H1 (cell line): ENCODE results near the gene OR52A5. TPM values are rescaled to one million over a fixed set of nuclear protein-coding genes. Genes with fewer than 3 reads are reported as not detected.

ENCODE experiments used
- CTCF ChIA-PET: fragments of 300-600 bp; sonication (Branson Sonifier 250); formaldehyde crosslinking; loops from one replicate; lab custom pipeline; 2021; ENCODE audit not compliant: partially characterized antibody; lab: Charles Lee
- POLR2A ChIA-PET: fragments of 300-600 bp; sonication (Branson Sonifier 250); formaldehyde crosslinking; loops from one replicate; lab custom pipeline; 2021; ENCODE audit warnings: inconsistent platforms; ENCODE audit not compliant: partially characterized antibody; lab: Charles Lee
- DNase-seq, 2 experiments: peaks; one replicate each; pipeline versions ENCODE4 v3.0.0 to v3.0.0-alpha.2; 2010 to 2022; ENCODE audit warnings: low spot score in 2 of 2, low read depth in 1 of 2, mixed read lengths in 1 of 2
- FAIRE-seq: peaks from 2 replicates; lab custom pipeline; 2011; peaks lifted over from hg19 to GRCh38; lab: Jason Lieb, UNC
- H2AFZ ChIP-seq: 2 replicates; pipeline ENCODE4 v1.8.1; 2012; ENCODE audit warnings: low read length, inconsistent platforms
- H2AK5ac ChIP-seq: 2 replicates; pipeline ENCODE4 v1.6.1; 2013; ENCODE audit warnings: low read depth, low read length
- H2BK120ac ChIP-seq: replicated peaks from 2 replicates; pipeline ENCODE3; 2013; ENCODE audit warnings: low read depth, low read length, inconsistent platforms
- H2BK12ac ChIP-seq: 2 replicates; pipeline ENCODE4 v1.6.1; 2013; ENCODE audit warnings: low read depth, low read length
- H2BK15ac ChIP-seq: 2 replicates; pipeline ENCODE4 v1.6.1; 2013; ENCODE audit warnings: low read length
- H2BK20ac ChIP-seq: 2 replicates; pipeline ENCODE4 v1.6.1; 2013; ENCODE audit warnings: low read length
- H2BK5ac ChIP-seq: 2 replicates; pipeline ENCODE4 v1.6.1; 2013; ENCODE audit warnings: low read depth, low read length
- H3K14ac ChIP-seq: 2 replicates; pipeline ENCODE4 v1.6.1; 2013; ENCODE audit warnings: inconsistent platforms; ENCODE audit not compliant: insufficient read length
- H3K18ac ChIP-seq: 2 replicates; pipeline ENCODE4 v1.6.1; 2013; ENCODE audit warnings: low read length; ENCODE audit errors: extremely low read depth
- H3K23ac ChIP-seq: 2 replicates; pipeline ENCODE4 v1.6.1; 2013; ENCODE audit warnings: inconsistent platforms; ENCODE audit not compliant: insufficient read length
- H3K23me2 ChIP-seq: 2 replicates; pipeline ENCODE4 v1.6.1; 2013; ENCODE audit warnings: low read depth, low read length
- H3K27ac ChIP-seq: 2 replicates; pipeline ENCODE4 v1.6.1; 2011; ENCODE audit warnings: low read depth, low read length, inconsistent platforms
- H3K27me3 ChIP-seq, 4 experiments: replicated peaks in 1 of 4; 1 replicate in 1 of 4; 2 replicates in 3 of 4; pipeline versions ENCODE4 v1.6.1 to v1.8.1; 2011 to 2013; ENCODE audit warnings: low read length in 3 of 4, mild to moderate bottlenecking in 3 of 4, inconsistent platforms in 2 of 4, mixed read lengths in 2 of 4, moderate library complexity in 1 of 4; ENCODE audit not compliant: control insufficient read depth in 3 of 4, insufficient read depth in 3 of 4; ENCODE audit errors: extremely low read depth in 1 of 4
- H3K36me3 ChIP-seq, 4 experiments: 2 replicates each; pipeline versions ENCODE4 v1.6.1 to v1.8.1; 2011 to 2013; ENCODE audit warnings: mild to moderate bottlenecking in 4 of 4, low read length in 3 of 4, moderate library complexity in 2 of 4, control low read depth in 1 of 4, inconsistent platforms in 1 of 4; ENCODE audit not compliant: insufficient read depth in 4 of 4, control insufficient read depth in 2 of 4
- H3K4ac ChIP-seq: replicated peaks from 2 replicates; pipeline ENCODE3; 2013; ENCODE audit warnings: low read length, low read depth, mixed read lengths, inconsistent platforms; ENCODE audit not compliant: insufficient read length
- H3K4me1 ChIP-seq, 4 experiments: replicated peaks in 1 of 4; 1 replicate in 1 of 4; 2 replicates in 3 of 4; pipeline versions ENCODE4 v1.6.1 to v1.8.1; 2011 to 2013; ENCODE audit warnings: low read length in 3 of 4, inconsistent platforms in 2 of 4, mixed read lengths in 1 of 4; ENCODE audit not compliant: insufficient read depth in 4 of 4, control insufficient read depth in 3 of 4
- H3K4me2 ChIP-seq, 2 experiments: 2 replicates each; pipeline versions ENCODE4 v1.6.1 to v1.8.1; 2011 to 2013; ENCODE audit warnings: low read depth in 2 of 2, low read length in 2 of 2, control low read depth in 1 of 2, inconsistent platforms in 1 of 2, mild to moderate bottlenecking in 1 of 2; ENCODE audit not compliant: insufficient read depth in 1 of 2
- H3K4me3 ChIP-seq, 4 experiments: fragments of 200-600, 300-600 bp in 1 of 4; sonication (generic), shearing (Covaris generic), sonication (Bioruptor Twin) in 1 of 4; 2 replicates each; pipeline versions ENCODE4 v1.5.1 to v1.8.1; 2011 to 2016; ENCODE audit warnings: low read length in 4 of 4, low read depth in 3 of 4, control low read depth in 2 of 4, inconsistent platforms in 2 of 4, mild to moderate bottlenecking in 2 of 4, mixed read lengths in 1 of 4, moderate library complexity in 1 of 4; ENCODE audit not compliant: insufficient read depth in 2 of 4; ENCODE audit errors: extremely low read depth in 1 of 4
- H3K56ac ChIP-seq: replicated peaks from 2 replicates; pipeline ENCODE3; 2013; ENCODE audit warnings: low read depth, mild to moderate bottlenecking, mixed read lengths, low read length, inconsistent platforms; ENCODE audit not compliant: insufficient read length
- H3K79me1 ChIP-seq: 2 replicates; pipeline ENCODE4 v1.6.1; 2013; ENCODE audit warnings: low read depth, low read length, control low read depth
- H3K79me2 ChIP-seq, 2 experiments: 2 replicates each; pipeline versions ENCODE4 v1.6.1 to v1.8.1; 2012 to 2013; ENCODE audit warnings: low read length in 2 of 2, mild to moderate bottlenecking in 2 of 2, inconsistent platforms in 1 of 2; ENCODE audit not compliant: insufficient read depth in 2 of 2, control insufficient read depth in 1 of 2
- H3K9ac ChIP-seq, 4 experiments: replicated peaks in 1 of 4; 1 replicate in 1 of 4; 2 replicates in 3 of 4; pipeline versions ENCODE4 v1.6.1 to v1.8.1; 2011 to 2013; ENCODE audit warnings: low read depth in 3 of 4, low read length in 3 of 4, control low read depth in 2 of 4, mild to moderate bottlenecking in 2 of 4, moderate library complexity in 2 of 4, inconsistent platforms in 1 of 4; ENCODE audit errors: extremely low read depth in 1 of 4
- H3K9me3 ChIP-seq, 2 experiments: 2 replicates each; pipeline versions ENCODE4 v1.6.1 to v1.8.1; 2012 to 2013; ENCODE audit warnings: mild to moderate bottlenecking in 2 of 2, moderate library complexity in 2 of 2, control low read depth in 1 of 2, inconsistent platforms in 1 of 2, low read depth in 1 of 2, low read length in 1 of 2, mixed read lengths in 1 of 2; ENCODE audit not compliant: insufficient read depth in 2 of 2
- H4K20me1 ChIP-seq, 2 experiments: replicated peaks in 1 of 2; 2 replicates each; pipeline versions ENCODE3 to v1.8.1; 2011 to 2013; ENCODE audit warnings: inconsistent platforms in 2 of 2, low read length in 2 of 2, mild to moderate bottlenecking in 1 of 2; ENCODE audit not compliant: insufficient read depth in 2 of 2, control insufficient read depth in 1 of 2
- H4K5ac ChIP-seq: 2 replicates; pipeline ENCODE4 v1.6.1; 2013; ENCODE audit warnings: low read length, low read depth, mixed read lengths, inconsistent platforms; ENCODE audit not compliant: insufficient read length
- H4K8ac ChIP-seq: 2 replicates; pipeline ENCODE4 v1.8.0; 2013; ENCODE audit warnings: mild to moderate bottlenecking, moderate library complexity, low read length, inconsistent platforms; ENCODE audit not compliant: insufficient read depth; ENCODE audit errors: extremely low read depth
- H4K91ac ChIP-seq: replicated peaks from 2 replicates; pipeline ENCODE3; 2013; ENCODE audit warnings: low read length, mixed read lengths, inconsistent platforms; ENCODE audit not compliant: insufficient read length
- CREB1 ChIP-seq: IDR thresholded peaks from 2 replicates; pipeline ENCODE4 v1.6.1; 2012; ENCODE audit warnings: inconsistent platforms
- CTBP2 ChIP-seq: IDR thresholded peaks from 2 replicates; pipeline ENCODE4 v1.7.0; 2011; ENCODE audit warnings: borderline replicate concordance, mild to moderate bottlenecking, moderate library complexity, mixed read lengths, low read length; ENCODE audit not compliant: insufficient read depth, insufficient read length
- RXRA ChIP-seq: IDR thresholded peaks from 2 replicates; pipeline ENCODE4 v1.6.1; 2011; ENCODE audit warnings: low read depth, mild to moderate bottlenecking, low read length, moderate library complexity; ENCODE audit not compliant: insufficient read depth
- WGBS, 2 experiments: shearing (Covaris generic) in 1 of 2; methylation state at CpG; one replicate each; pipeline versions ENCODE4 v1.1.6 to v1.1.7; 2013 to 2015; ENCODE audit warnings: low lambda C conversion rate in 2 of 2, mixed read lengths in 2 of 2, inconsistent platforms in 1 of 2, low coverage in 1 of 2, missing lambda C conversion rate in 1 of 2; ENCODE audit not compliant: insufficient replicate concordance in 2 of 2, insufficient coverage in 1 of 2, insufficient read length in 1 of 2; ENCODE audit errors: extremely low coverage in 1 of 2, missing lambda C conversion rate in 1 of 2; 5-methylcytosine and 5-hydroxymethylcytosine counted together
- polyA plus RNA-seq, 7 experiments: library from polyadenylated mRNA; depleted of rRNA in 3 of 7; stranded (reverse) in 5 of 7; unstranded in 2 of 7; fragments of >200 nt in 5 of 7; fragments of 200-250 nt in 2 of 7; gene quantifications; 1 replicate in 5 of 7; 2 replicates in 1 of 7; 4 replicates in 1 of 7; pipeline versions ENCODE4 v1.2.1 to v1.2.3, GENCODE V29; 2011 to 2013; ENCODE audit warnings: missing spikeins in 2 of 7, mixed read lengths in 2 of 7
- total RNA-seq: library from RNA; stranded (reverse); fragmentation: NEBNext Ultra II Directional; extraction: Animal tissue kit (Norgen Biotek cat#: 25700); gene quantifications from 2 replicates; pipeline ENCODE4 v1.2.1, GENCODE V29; 2021
- TF ChIP-seq, protein P1 (sequence below): IDR thresholded peaks from 2 replicates; pipeline ENCODE4 v1.6.1; 2012; ENCODE audit warnings: low read length, inconsistent platforms

OR52A5 gene
- total and polyA plus RNA-seq, 2 of the 8 experiments (the other 6 are each of a cell fraction or from before 2014, with no cell fraction given) = 0.02 to 0.11 TPM

DNA sequence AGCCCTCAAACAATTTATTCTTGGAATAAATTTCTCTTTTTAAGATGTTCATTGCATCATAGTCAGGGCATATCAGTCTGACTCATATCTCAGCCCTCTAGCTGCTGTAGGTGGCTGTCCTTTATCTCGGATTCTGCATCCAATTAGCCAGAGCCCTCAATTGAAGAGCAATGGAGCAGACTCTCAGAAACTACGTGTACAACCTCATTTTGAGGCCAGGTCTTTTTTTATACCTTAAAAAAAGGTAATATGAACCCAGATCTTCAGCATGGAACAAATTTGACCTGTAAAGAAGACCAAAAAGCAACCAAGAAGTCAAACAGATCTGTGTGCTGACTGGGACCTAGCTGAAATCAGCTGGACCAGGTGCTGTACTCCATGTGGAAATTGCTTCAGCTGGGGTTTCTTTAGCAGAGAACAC, 8.7 kb downstream of the OR52A5 start:
- Histone ChIP-seq H3K79me2 (no peaks in the 10 kb centered on the region), H4K20me1 (no peaks in the 10 kb centered on the region), H3K23ac (no peak overlapping the region), H2BK20ac (no peak overlapping the region), H3K4me2 (no peak overlapping the region), H3K4ac (no peak overlapping the region), H3K9ac (no peak overlapping the region), H4K5ac (no peak overlapping the region), H3K9me3 (no peaks in the 10 kb centered on the region), H2AK5ac (no peak overlapping the region), H3K23me2 (no peaks in the 10 kb centered on the region), H2BK120ac (no peak overlapping the region), H2BK15ac (no peak overlapping the region), H3K79me1 (no peaks in the 10 kb centered on the region), H2AFZ (no peak overlapping the region), H3K4me3 (no peak overlapping the region), H2BK5ac (no peak overlapping the region), H3K27me3 (peaks cover 0 to 1% (median 0%) of the 10 kb centered on the region in 4 experiments; a peak in 1 of 7 replicates), H3K18ac (no peak overlapping the region), H3K36me3 (no peaks in the 10 kb centered on the region), H3K56ac (no peak overlapping the region), H4K8ac (no peak overlapping the region), H2BK12ac (no peak overlapping the region), H4K91ac (no peak overlapping the region), H3K27ac (no peak overlapping the region), H3K4me1 (no peaks in the 10 kb centered on the region), H3K14ac (no peak overlapping the region)
- FAIRE-seq = no peak
- POLR2A ChIA-PET = no interaction called here
- DNase-seq = no peak
- WGBS, 2 experiments = 84% methylated on average over 2 of the region's 2 CpGs; no CpG with 5 or more reads in 1 of the 2 experiments
- TF ChIP-seq RXRA (no peak), CTBP2 (no peak), CREB1 (no peak)
- TF ChIP-seq, protein P1, sequence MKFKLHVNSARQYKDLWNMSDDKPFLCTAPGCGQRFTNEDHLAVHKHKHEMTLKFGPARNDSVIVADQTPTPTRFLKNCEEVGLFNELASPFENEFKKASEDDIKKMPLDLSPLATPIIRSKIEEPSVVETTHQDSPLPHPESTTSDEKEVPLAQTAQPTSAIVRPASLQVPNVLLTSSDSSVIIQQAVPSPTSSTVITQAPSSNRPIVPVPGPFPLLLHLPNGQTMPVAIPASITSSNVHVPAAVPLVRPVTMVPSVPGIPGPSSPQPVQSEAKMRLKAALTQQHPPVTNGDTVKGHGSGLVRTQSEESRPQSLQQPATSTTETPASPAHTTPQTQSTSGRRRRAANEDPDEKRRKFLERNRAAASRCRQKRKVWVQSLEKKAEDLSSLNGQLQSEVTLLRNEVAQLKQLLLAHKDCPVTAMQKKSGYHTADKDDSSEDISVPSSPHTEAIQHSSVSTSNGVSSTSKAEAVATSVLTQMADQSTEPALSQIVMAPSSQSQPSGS = no peak
- CTCF ChIA-PET = no interaction called here
